IMR-90 (cell line): Measurements from ENCODE around the gene KIF16B. TPM values are rescaled to one million over a fixed set of nuclear protein-coding genes. Genes with fewer than 3 reads are reported as not detected.

Source experiments
- ATAC-seq: fragments of 200-7000 bp; cut with Tn5 transposase; 2 replicates; pipeline ENCODE4 v1.9.1; 2020; ENCODE audit warnings: low read depth, mild to moderate bottlenecking, moderate library complexity
- BruUV-seq: library from RNA; stranded (reverse); fragments of 400-500 nt; replicated peaks from 2 replicates; lab custom pipeline; 2021; lab: Mats Ljungman, UMichigan
- CTCF ChIA-PET: fragments of 300-600 bp; formaldehyde crosslinking; extraction: SDS; loops from one replicate; lab custom pipeline; 2021; ENCODE audit warnings: antibody characterized with exemption; lab: Yijun Ruan, JAX
- POLR2A ChIA-PET: fragments of 300-600 bp; sonication (Branson Sonifier 250); formaldehyde crosslinking; loops from one replicate; lab custom pipeline; 2022; ENCODE audit warnings: antibody characterized with exemption; ENCODE audit not compliant: unreplicated experiment; lab: Charles Lee
- DNase-seq: peaks from one replicate; pipeline ENCODE4 v3.0.0; 2013
- H2AFZ ChIP-seq: replicated peaks from 2 replicates; pipeline ENCODE3; 2013; ENCODE audit warnings: low read length, mild to moderate bottlenecking; ENCODE audit not compliant: poor library complexity
- H2AK5ac ChIP-seq: 2 replicates; pipeline ENCODE4 v1.6.1; 2013; ENCODE audit warnings: low read depth, low read length, inconsistent platforms
- H2AK9ac ChIP-seq: replicated peaks from 2 replicates; pipeline ENCODE3; 2013; ENCODE audit warnings: mild to moderate bottlenecking, low read depth, low read length, moderate library complexity; ENCODE audit not compliant: poor library complexity
- H2BK120ac ChIP-seq: 2 replicates; pipeline ENCODE4 v1.6.1; 2013; ENCODE audit warnings: low read depth, low read length, inconsistent platforms
- H2BK15ac ChIP-seq: 3 replicates; pipeline ENCODE4 v1.6.1; 2013; ENCODE audit warnings: low read depth, low read length, inconsistent platforms
- H2BK20ac ChIP-seq: 2 replicates; pipeline ENCODE4 v1.6.1; 2013; ENCODE audit warnings: low read depth, mild to moderate bottlenecking, inconsistent platforms, low read length, moderate library complexity
- H2BK5ac ChIP-seq: 2 replicates; pipeline ENCODE4 v1.6.1; 2013; ENCODE audit warnings: mild to moderate bottlenecking, low read depth, low read length, inconsistent platforms; ENCODE audit not compliant: poor library complexity, severe bottlenecking
- H3K14ac ChIP-seq: replicated peaks from 2 replicates; pipeline ENCODE4 v1.6.1; 2013; ENCODE audit warnings: low read depth, low read length, inconsistent platforms
- H3K18ac ChIP-seq: 2 replicates; pipeline ENCODE4 v1.6.1; 2013; ENCODE audit warnings: low read depth, low read length, control low read depth
- H3K23ac ChIP-seq: 2 replicates; pipeline ENCODE4 v1.6.1; 2013; ENCODE audit warnings: low read depth, low read length, inconsistent platforms
- H3K27ac ChIP-seq: 2 replicates; pipeline ENCODE4 v1.5.1; 2013; ENCODE audit warnings: mild to moderate bottlenecking, control low read depth, low read length; ENCODE audit not compliant: insufficient read depth
- H3K27me3 ChIP-seq: 2 replicates; pipeline ENCODE4 v1.6.1; 2013; ENCODE audit warnings: low read length; ENCODE audit not compliant: control insufficient read depth, insufficient read depth
- H3K36me3 ChIP-seq: 2 replicates; pipeline ENCODE4 v1.6.1; 2013; ENCODE audit warnings: low read length, mixed read lengths; ENCODE audit not compliant: control insufficient read depth, insufficient read depth
- H3K4ac ChIP-seq: 2 replicates; pipeline ENCODE4 v1.6.1; 2013; ENCODE audit warnings: low read depth, low read length, inconsistent platforms
- H3K4me1 ChIP-seq: 2 replicates; pipeline ENCODE4 v1.6.1; 2013; ENCODE audit warnings: low read length, mixed read lengths; ENCODE audit not compliant: control insufficient read depth, insufficient read depth
- H3K4me2 ChIP-seq: 2 replicates; pipeline ENCODE4 v1.6.1; 2013; ENCODE audit warnings: low read depth, mild to moderate bottlenecking, control low read depth, low read length, moderate library complexity
- H3K4me3 ChIP-seq: 2 replicates; pipeline ENCODE4 v1.5.1; 2013; ENCODE audit warnings: low read depth, mild to moderate bottlenecking, control low read depth, low read length, moderate library complexity; ENCODE audit not compliant: insufficient read depth
- H3K56ac ChIP-seq: 2 replicates; pipeline ENCODE4 v1.6.1; 2013; ENCODE audit warnings: low read length, inconsistent platforms; ENCODE audit not compliant: insufficient read depth; ENCODE audit errors: extremely low read depth
- H3K79me1 ChIP-seq, 2 experiments: 2 replicates each; pipeline ENCODE4 v1.6.1; 2013; ENCODE audit warnings: low read length in 2 of 2, inconsistent platforms in 1 of 2, low read depth in 1 of 2
- H3K9ac ChIP-seq: 2 replicates; pipeline ENCODE4 v1.6.1; 2013; ENCODE audit warnings: low read depth, low read length, control low read depth
- H3K9me1 ChIP-seq: 2 replicates; pipeline ENCODE4 v1.6.1; 2013; ENCODE audit warnings: low read length, inconsistent platforms; ENCODE audit not compliant: insufficient read depth
- H3K9me3 ChIP-seq: 2 replicates; pipeline ENCODE4 v1.6.1; 2013; ENCODE audit warnings: low read length; ENCODE audit not compliant: control insufficient read depth, insufficient read depth
- H4K20me1 ChIP-seq: 2 replicates; pipeline ENCODE4 v1.6.1; 2013; ENCODE audit warnings: low read length, inconsistent platforms; ENCODE audit not compliant: insufficient read depth
- H4K5ac ChIP-seq: 2 replicates; pipeline ENCODE4 v1.6.1; 2013; ENCODE audit warnings: mild to moderate bottlenecking, low read depth, low read length, control low read depth
- H4K8ac ChIP-seq, 2 experiments: 2 replicates each; pipeline ENCODE4 v1.6.1; 2013; ENCODE audit warnings: low read depth in 2 of 2, low read length in 2 of 2, control low read depth in 1 of 2, inconsistent platforms in 1 of 2
- H4K91ac ChIP-seq: 2 replicates; pipeline ENCODE4 v1.6.1; 2013; ENCODE audit warnings: low read depth, low read length, inconsistent platforms; ENCODE audit not compliant: insufficient read depth
- BHLHE40 ChIP-seq: fragments of 150-350 bp; IDR thresholded peaks from 2 replicates; pipeline ENCODE4 v1.6.1; 2016; ENCODE audit warnings: mild to moderate bottlenecking, low read depth, low read length
- CTCF ChIP-seq: conservative IDR thresholded peaks from 2 replicates; pipeline ENCODE4 v1.5.1; 2012; ENCODE audit warnings: mild to moderate bottlenecking, low read depth, low read length, improper control_type of control experiment
- FOS ChIP-seq: fragments of 150-350 bp; IDR thresholded peaks from 2 replicates; pipeline ENCODE4 v1.6.1; 2016; ENCODE audit warnings: low read depth, low read length
- RAD21 ChIP-seq: IDR thresholded peaks from 2 replicates; pipeline ENCODE4 v1.6.1; 2012; ENCODE audit warnings: low read length, improper control_type of control experiment
- USF2 ChIP-seq: fragments of 150-350 bp; IDR thresholded peaks from 2 replicates; pipeline ENCODE4 v1.6.1; 2017; ENCODE audit warnings: mild to moderate bottlenecking, antibody characterized with exemption, low read length, low read depth
- WGBS, 2 experiments: methylation state at CpG; one replicate each; pipeline versions ENCODE4 v1.1.5 to v1.1.7; 2013; ENCODE audit warnings: missing lambda C conversion rate in 2 of 2; ENCODE audit not compliant: insufficient read length in 1 of 2; ENCODE audit errors: extremely low coverage in 2 of 2; 5-methylcytosine and 5-hydroxymethylcytosine counted together
- dilution Hi-C: fragments of 300-500 bp; cut with HindIII; formaldehyde crosslinking; loops from one replicate; pipeline ENCODE4 v1.14.3; 2018; ENCODE audit warnings: low sequenced_read_pairs; ENCODE audit not compliant: unreplicated experiment
- in situ Hi-C: fragments of 300-500 bp; cut with MboI; formaldehyde crosslinking; loops from 3 replicates; pipeline ENCODE4 v1.14.3; 2019; ENCODE audit warnings: low sequenced_read_pairs, inconsistent platforms, mixed read lengths
- intact Hi-C: fragments of 100-400 bp; cut with micrococcal nuclease; formaldehyde crosslinking; loops from 2 replicates; pipeline ENCODE4 v1.10.0; 2022
- polyA plus RNA-seq, 3 experiments: library from polyadenylated mRNA; depleted of rRNA; stranded (reverse); fragments of >200 nt; gene quantifications; 2 replicates each; pipeline ENCODE4 v1.2.3, GENCODE V29; 2012; ENCODE audit warnings: low replicate concordance in 1 of 3
- total RNA-seq: library from RNA; depleted of rRNA; stranded (reverse); fragments of >200 nt; gene quantifications from 2 replicates; pipeline ENCODE4 v1.2.3, GENCODE V29; 2012

KIF16B gene
- total and polyA plus RNA-seq, 2 of the 4 experiments (the other 2 are of a cell fraction): 4.7 to 10.0 TPM

- H3K4ac ChIP-seq: no peak overlapping the region
- H3K27ac ChIP-seq: no peak overlapping the region
- H3K18ac ChIP-seq: no peak overlapping the region
- ATAC-seq (peak; percentile 74), DNase-seq (peak; percentile 18)
- WGBS, 2 experiments: 17% methylated on average over 1 of the region's 10 CpGs; no CpG with 5 or more reads in 1 of the 2 experiments
- H2BK120ac ChIP-seq: no peak overlapping the region
- BruUV-seq: no TSS peak
- H3K9ac ChIP-seq: no peak overlapping the region
- H4K5ac ChIP-seq: no peak overlapping the region
- TF ChIP-seq CTCF (peak; percentile 44), BHLHE40 (no peak), RAD21 (no peak), USF2 (no peak), FOS (no peak)
- CTCF ChIA-PET: no interaction called here
- no peak overlapping the region for H2AFZ ChIP-seq
- POLR2A ChIA-PET: no interaction called here
- no peak overlapping the region for H2BK5ac ChIP-seq
- no peak overlapping the region for H2AK9ac ChIP-seq
- H4K91ac ChIP-seq: no peak overlapping the region
- in situ Hi-C loops: no loop called here
- 0 out of 2 replicates have a peak, but pooled peaks cover 2% of the 10 kb centered on the region for H3K9me1 ChIP-seq
- dilution Hi-C loops: no loop called here
- no peak overlapping the region for H4K8ac ChIP-seq
- no peak overlapping the region for H3K14ac ChIP-seq
- no peak overlapping the region for H3K4me3 ChIP-seq
- intact Hi-C loops: no loop called here
- no peaks in the 10 kb centered on the region for H3K27me3 ChIP-seq
- H3K9me3 ChIP-seq: no peaks in the 10 kb centered on the region
- H3K4me1 ChIP-seq: no peaks in the 10 kb centered on the region
- no peak overlapping the region for H3K4me2 ChIP-seq
- H2BK20ac ChIP-seq: no peak overlapping the region
- no peak overlapping the region for H3K23ac ChIP-seq
- no peaks in the 10 kb centered on the region for H3K36me3 ChIP-seq
- H2BK15ac ChIP-seq: no peak overlapping the region
- H3K79me1 ChIP-seq: no peaks in the 10 kb centered on the region
- no peak overlapping the region for H3K56ac ChIP-seq
- H2AK5ac ChIP-seq: no peak overlapping the region
- H4K20me1 ChIP-seq: no peaks in the 10 kb centered on the region
Observed at GRCh38 chr20:16434062-16434664, 139.1 kb downstream of the KIF16B start.
